Duodenal mucosa (tissue), 2 donors: ENCODE results near the gene CCNA1.
A peak's percentile ranks its signal among the peaks of the same experiment; 100 is the strongest.

Experiments used
- H3K27ac ChIP-seq: one replicate; pipeline ENCODE4 v1.7.0; 2013; ENCODE audit warnings: low read depth, low read length
- H3K27me3 ChIP-seq, 2 donors: one replicate each; pipeline ENCODE4 v1.7.0; 2013; ENCODE audit warnings: low read length in 2 of 2, control low read depth in 1 of 2; ENCODE audit not compliant: insufficient read depth in 2 of 2, control insufficient read depth in 1 of 2
- H3K36me3 ChIP-seq, 2 donors: one replicate each; pipeline ENCODE4 v1.7.0; 2013; ENCODE audit warnings: low read length in 2 of 2, control low read depth in 1 of 2; ENCODE audit not compliant: insufficient read depth in 2 of 2, control insufficient read depth in 1 of 2
- H3K4me1 ChIP-seq, 2 donors: one replicate each; pipeline ENCODE4 v1.7.0; 2013; ENCODE audit warnings: low read length in 2 of 2, control low read depth in 1 of 2; ENCODE audit not compliant: insufficient read depth in 2 of 2, control insufficient read depth in 1 of 2
- H3K4me3 ChIP-seq, 2 donors: one replicate each; pipeline ENCODE4 v1.7.0; 2013; ENCODE audit warnings: low read length in 2 of 2, low read depth in 1 of 2
- H3K9ac ChIP-seq, 2 donors: one replicate each; pipeline ENCODE4 v1.7.0; 2013; ENCODE audit warnings: low read length in 2 of 2, low read depth in 1 of 2
- H3K9me3 ChIP-seq, 2 donors: one replicate each; pipeline ENCODE4 v1.7.0; 2013; ENCODE audit warnings: low read length in 2 of 2, control low read depth in 1 of 2; ENCODE audit not compliant: control insufficient read depth in 1 of 2

Gene CCNA1

DNA sequence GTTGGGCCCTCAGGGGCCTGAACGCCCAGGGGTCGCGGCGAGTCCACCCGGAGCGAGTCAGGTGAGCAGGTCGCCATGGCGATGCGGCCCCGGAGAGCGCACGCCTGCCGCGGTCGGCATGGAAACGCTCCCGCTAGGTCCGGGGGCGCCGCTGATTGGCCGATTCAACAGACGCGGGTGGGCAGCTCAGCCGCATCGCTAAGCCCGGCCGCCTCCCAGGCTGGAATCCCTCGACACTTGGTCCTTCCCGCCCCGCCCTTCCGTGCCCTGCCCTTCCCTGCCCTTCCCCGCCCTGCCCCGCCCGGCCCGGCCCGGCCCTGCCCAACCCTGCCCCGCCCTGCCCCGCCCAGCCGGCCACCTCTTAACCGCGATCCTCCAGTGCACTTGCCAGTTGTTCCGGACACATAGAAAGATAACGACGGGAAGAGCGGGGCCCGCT is at the start of gene CCNA1:
Gene CCNA1 (plus strand): TSS at position 390 of the 439 bp plus-strand sequence. CDS start 562 bp downstream, outside the sequence.
- no peaks in the 10 kb centered on the region for H3K4me1 ChIP-seq
- H3K4me3 ChIP-seq, result peak within 1 kb of the TSS; percentile 43 to 51
- no peak within 1 kb of the TSS for H3K27ac ChIP-seq
- peaks cover 30 to 44% of the 10 kb centered on the region in 2 donors for H3K27me3 ChIP-seq
- no peak within 1 kb of the TSS for H3K9ac ChIP-seq
- H3K36me3 ChIP-seq, result no peaks in the 10 kb centered on the region
- no peaks in the 10 kb centered on the region for H3K9me3 ChIP-seq

DNA sequence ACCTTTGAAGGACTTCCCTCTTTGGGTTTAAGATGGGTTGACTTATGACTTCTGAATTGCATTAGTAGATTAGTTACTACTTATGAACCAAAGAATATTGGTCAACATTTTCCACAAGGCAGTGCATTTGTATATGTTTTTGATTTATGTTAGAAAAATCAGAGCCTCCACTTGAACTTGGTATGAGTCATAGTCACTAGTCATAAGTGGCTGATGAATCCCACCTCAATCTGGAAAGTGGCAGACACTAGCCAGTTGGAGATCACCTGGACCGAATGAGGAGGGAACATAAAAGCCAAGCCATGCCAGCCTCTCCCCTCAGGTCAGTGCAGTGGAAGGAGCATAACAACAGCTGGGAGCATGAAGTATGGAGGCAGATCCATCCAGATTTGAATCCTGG is 46.8 kb upstream of the CCNA1 start:
- no peaks in the 10 kb centered on the region for H3K4me1 ChIP-seq
- no peak overlapping the region for H3K4me3 ChIP-seq
- no peak overlapping the region for H3K9ac ChIP-seq
- H3K36me3 ChIP-seq, result no peaks in the 10 kb centered on the region
- no peaks in the 10 kb centered on the region for H3K27me3 ChIP-seq
- H3K27ac ChIP-seq, result no peak overlapping the region
- no peaks in the 10 kb centered on the region for H3K9me3 ChIP-seq

DNA sequence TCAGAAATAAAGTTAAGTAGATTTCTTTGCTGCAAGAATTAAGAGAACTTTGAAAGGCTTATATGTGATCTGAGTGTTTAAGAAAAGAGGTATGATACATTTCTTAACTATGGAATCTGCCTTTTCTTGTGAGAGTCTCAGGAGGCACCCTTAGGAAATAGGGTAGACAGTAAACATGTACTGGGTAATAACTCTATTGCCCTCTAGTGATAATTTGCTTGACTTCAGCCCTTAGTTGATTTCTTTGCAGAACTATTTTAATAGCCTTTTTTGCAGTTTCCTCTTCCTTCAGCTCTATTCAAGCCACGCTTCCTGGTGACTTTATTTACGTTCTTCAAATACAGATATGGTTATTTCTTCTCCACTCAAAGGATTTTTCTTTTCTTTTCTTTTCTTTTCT is 37.0 kb upstream of the CCNA1 start:
- H3K9ac ChIP-seq, result no peak overlapping the region
- H3K27ac ChIP-seq, result no peak overlapping the region

DNA sequence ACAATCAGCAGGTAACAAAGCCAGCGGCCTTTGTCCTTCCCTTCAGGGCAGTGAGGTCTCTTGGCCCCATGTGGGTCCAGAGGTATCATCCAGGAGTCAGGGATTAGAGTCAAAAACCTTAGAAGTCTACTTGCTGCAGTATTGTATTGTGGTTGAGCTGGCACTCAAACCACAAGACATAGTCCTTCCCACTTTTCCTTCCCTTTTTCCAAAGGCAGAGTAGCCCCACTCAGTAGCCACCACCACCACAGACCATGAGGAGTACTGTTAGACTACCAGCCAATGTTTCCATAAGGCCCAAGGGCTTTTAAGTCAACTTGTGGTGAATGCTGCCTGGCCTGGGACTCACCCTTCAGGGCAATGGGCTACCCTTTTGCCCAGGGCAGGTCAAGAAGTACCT is 27.1 kb upstream of the CCNA1 start:
- no peak overlapping the region for H3K27ac ChIP-seq
- no peak overlapping the region for H3K9ac ChIP-seq
- no peaks in the 10 kb centered on the region for H3K9me3 ChIP-seq
- H3K27me3 ChIP-seq, result no peaks in the 10 kb centered on the region
- H3K4me3 ChIP-seq, result no peak overlapping the region
- H3K36me3 ChIP-seq, result no peaks in the 10 kb centered on the region
- no peaks in the 10 kb centered on the region for H3K4me1 ChIP-seq

More for the DNA sequence above, 37.0 kb upstream of the CCNA1 start:
- H3K27me3 ChIP-seq, result no peaks in the 10 kb centered on the region
- no peaks in the 10 kb centered on the region for H3K4me1 ChIP-seq
- no peaks in the 10 kb centered on the region for H3K36me3 ChIP-seq
- no peaks in the 10 kb centered on the region for H3K9me3 ChIP-seq
- H3K4me3 ChIP-seq, result no peak overlapping the region

DNA sequence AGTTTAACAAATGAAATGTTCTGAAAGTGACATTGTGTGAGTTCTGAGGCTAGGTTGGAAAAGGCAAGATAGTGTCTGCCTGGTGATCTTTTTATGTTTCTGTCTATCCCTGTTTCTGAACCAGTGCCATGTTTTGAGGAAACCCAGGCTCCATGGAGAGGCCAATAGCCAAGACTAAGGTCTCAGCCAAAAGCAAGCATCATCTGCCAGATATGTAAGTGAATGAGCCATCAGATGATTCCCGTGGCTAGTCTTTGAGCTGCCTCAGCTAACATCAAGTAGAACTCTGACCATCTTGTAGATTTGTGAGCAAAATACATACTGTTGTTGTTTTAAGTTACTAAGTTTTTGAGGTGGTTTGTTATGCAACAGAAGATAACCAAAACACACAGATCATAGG is 19.6 kb upstream of the CCNA1 start:
- H3K9ac ChIP-seq, result no peak overlapping the region

DNA sequence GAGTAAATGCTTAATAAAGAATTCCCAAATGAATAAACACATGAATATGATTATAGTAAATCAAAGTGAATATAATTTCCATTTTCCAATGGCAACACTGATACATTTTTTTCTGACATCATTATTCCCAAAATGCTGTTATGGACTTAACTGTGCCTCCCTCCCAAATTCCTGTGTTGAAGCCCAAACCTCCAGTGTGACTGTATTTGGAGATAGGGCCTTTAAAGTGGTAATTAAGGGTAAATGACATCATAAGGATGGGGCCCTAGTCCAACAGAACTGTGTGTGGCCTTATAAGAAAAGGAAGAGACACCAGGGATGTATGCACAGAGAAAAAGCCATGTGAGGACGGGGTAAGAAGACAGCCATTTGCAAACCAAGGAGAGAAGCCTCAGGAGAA is 19.1 kb upstream of the CCNA1 start:
- peaks cover 3 to 4% of the 10 kb centered on the region in 2 donors for H3K4me1 ChIP-seq
- H3K4me3 ChIP-seq, result no peak overlapping the region

More for the DNA sequence above, 19.6 kb upstream of the CCNA1 start:
- no peaks in the 10 kb centered on the region for H3K36me3 ChIP-seq
- H3K9me3 ChIP-seq, result no peaks in the 10 kb centered on the region
- H3K27me3 ChIP-seq, result no peaks in the 10 kb centered on the region
- no peaks in the 10 kb centered on the region for H3K4me1 ChIP-seq
- no peak overlapping the region for H3K27ac ChIP-seq
- H3K4me3 ChIP-seq, result no peak overlapping the region

DNA sequence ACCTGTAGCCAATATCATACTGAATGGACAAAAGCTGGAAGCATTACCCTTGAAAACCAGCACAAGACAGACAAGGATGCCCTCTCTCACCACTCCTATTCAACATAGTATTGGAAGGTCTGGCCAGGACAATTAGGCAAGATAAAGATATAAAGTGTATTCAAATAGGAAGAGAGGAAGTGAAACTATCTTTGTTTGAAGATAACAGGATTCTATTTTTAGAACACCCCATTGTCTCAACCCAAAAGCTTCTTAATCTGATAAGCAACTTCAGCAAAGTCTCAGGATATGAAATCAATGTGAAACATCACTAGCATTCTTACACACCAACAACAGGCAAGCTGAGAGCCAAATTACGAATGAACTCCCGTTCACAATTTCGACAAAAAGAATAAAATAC is 17.8 kb upstream of the CCNA1 start:
- Histone ChIP-seq H3K9ac (no peak overlapping the region), H3K27me3 (no peaks in the 10 kb centered on the region), H3K27ac (no peak overlapping the region), H3K4me1 (peaks cover 6% of the 10 kb centered on the region in 2 donors), H3K9me3 (no peaks in the 10 kb centered on the region), H3K4me3 (no peak overlapping the region), H3K36me3 (no peaks in the 10 kb centered on the region)

More for the DNA sequence above, 19.1 kb upstream of the CCNA1 start:
- H3K9ac ChIP-seq, result no peak overlapping the region
- no peaks in the 10 kb centered on the region for H3K9me3 ChIP-seq
- no peaks in the 10 kb centered on the region for H3K27me3 ChIP-seq
- no peaks in the 10 kb centered on the region for H3K36me3 ChIP-seq
- no peak overlapping the region for H3K27ac ChIP-seq

DNA sequence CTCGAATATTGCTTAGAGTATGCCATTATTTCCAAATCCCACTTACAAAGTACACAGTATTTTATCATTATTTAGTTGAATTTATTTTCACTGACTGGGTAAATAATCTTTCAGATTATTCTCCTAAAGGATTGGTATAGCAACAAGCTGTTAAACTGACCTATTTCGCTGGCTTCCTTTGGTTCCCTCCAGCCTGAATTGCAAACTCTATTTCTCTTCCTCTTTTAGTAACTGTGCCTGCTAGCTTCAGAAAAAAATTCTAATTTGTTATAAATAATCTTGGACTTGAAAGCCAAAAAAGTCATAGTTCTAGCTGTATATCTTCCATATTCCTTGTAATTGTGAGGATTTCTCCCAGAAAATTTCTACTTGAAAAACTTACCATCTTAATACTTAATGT is 15.0 kb upstream of the CCNA1 start:
- Histone ChIP-seq H3K4me1 (peaks cover 6% of the 10 kb centered on the region in 2 donors), H3K4me3 (no peak overlapping the region), H3K9ac (no peak overlapping the region), H3K36me3 (no peaks in the 10 kb centered on the region), H3K27me3 (no peaks in the 10 kb centered on the region), H3K27ac (no peak overlapping the region), H3K9me3 (no peaks in the 10 kb centered on the region)

DNA sequence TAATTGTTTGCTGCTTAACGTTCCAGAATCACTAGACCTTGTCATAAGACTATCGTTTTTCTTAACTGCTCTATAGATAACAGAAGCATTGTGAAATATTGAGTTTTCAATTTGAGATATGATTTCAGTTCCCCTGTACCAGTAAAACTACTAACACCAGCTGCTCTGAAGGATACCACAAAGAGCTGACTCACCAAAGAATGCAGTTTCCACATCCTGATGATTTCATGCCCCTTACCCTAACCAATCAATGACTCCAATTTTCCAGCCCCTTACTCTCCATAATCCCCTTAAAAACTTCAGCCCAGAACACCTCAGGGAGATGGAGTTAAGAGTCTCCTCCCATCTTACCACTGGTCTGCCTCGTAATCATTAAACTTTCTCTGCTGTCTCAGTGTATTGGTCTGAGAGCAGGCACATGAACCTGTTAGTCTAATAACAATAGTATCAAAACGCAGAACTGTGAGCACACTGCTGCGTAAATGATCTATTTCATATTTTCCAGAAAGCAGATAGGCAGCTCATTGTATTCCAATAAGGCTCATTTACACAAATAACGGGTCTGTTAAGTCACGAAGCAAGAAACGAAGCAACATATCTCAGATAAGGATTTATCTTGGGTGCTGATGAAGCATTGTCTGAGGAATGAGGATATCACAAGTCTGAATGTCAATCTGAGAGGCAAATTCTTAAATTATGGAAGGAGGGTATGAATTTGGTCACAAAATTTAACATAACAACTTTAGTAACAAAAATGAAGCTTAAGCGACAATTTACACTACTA is 14.1 kb upstream of the CCNA1 start:
- no peaks in the 10 kb centered on the region for H3K27me3 ChIP-seq
- peaks cover 6% of the 10 kb centered on the region in 2 donors for H3K4me1 ChIP-seq
- H3K4me3 ChIP-seq, result no peak overlapping the region
- no peaks in the 10 kb centered on the region for H3K36me3 ChIP-seq
- H3K9me3 ChIP-seq, result no peaks in the 10 kb centered on the region
- no peak overlapping the region for H3K9ac ChIP-seq
- H3K27ac ChIP-seq, result no peak overlapping the region

DNA sequence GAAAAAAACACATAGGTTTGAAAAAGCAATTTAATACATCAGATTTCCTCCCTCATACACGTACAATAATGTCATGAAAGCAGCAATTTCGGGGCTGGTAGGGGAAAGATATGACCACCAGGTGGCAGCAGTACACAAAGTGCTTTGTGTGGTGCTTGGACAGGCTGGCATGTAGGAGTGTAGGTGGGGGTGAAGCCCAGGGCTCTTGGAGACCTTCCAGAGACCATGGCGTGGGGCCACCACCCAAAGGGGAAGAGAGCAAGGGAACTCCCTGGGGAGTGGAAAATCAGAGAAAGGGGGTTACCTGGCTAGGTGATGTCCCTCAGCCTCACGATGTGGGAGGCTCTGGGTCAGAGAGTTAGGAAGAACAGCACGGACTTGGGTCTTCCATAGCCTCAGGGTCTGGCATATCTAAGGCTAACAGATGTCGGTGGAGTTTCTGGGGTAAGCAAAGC is 11.8 kb upstream of the CCNA1 start:
- H3K27me3 ChIP-seq, result no peaks in the 10 kb centered on the region
- no peak overlapping the region for H3K9ac ChIP-seq
- H3K36me3 ChIP-seq, result no peaks in the 10 kb centered on the region
- no peak overlapping the region for H3K27ac ChIP-seq
- H3K4me3 ChIP-seq, result no peak overlapping the region
- H3K4me1 ChIP-seq, result peaks cover 6% of the 10 kb centered on the region in 2 donors
- no peaks in the 10 kb centered on the region for H3K9me3 ChIP-seq
